ENCODE measurements around the gene ARL14.

ARL14 gene

GRCh38 chr3:160675566-160676124 lies 1.3 kb upstream of the ARL14 start:
- peaks cover 22% of the 10 kb centered on the region for H3K4me1 ChIP-seq (ENCODE audit: control insufficient read depth, insufficient read depth, low read length)
- H3K4me3 ChIP-seq (ENCODE audit: low read depth, low read length) = no peak overlapping the region
- H3K27me3 ChIP-seq (ENCODE audit: control insufficient read depth, insufficient read depth, low read length) = no peaks in the 10 kb centered on the region
- no peak overlapping the region for H3K9ac ChIP-seq (ENCODE audit: low read depth, low read length)
- H3K27ac ChIP-seq (ENCODE audit: low read depth, low read length) = no peak overlapping the region
- no peaks in the 10 kb centered on the region for H3K36me3 ChIP-seq (ENCODE audit: control insufficient read depth, insufficient read depth, low read length)
- H3K9me3 ChIP-seq (ENCODE audit: control insufficient read depth, insufficient read depth, low read length) = no peaks in the 10 kb centered on the region

GRCh38 chr3:160677459-160677881 lies 510 bp downstream of the ARL14 start:
- no peaks in the 10 kb centered on the region for H3K9me3 ChIP-seq (ENCODE audit: control insufficient read depth, insufficient read depth, low read length)
- no peak overlapping the region; the same call in 1 of the 2 replicates for H3K9ac ChIP-seq (ENCODE audit: low read depth, low read length)
- peaks cover 22% of the 10 kb centered on the region for H3K4me1 ChIP-seq (ENCODE audit: control insufficient read depth, insufficient read depth, low read length)
- H3K4me3 ChIP-seq (ENCODE audit: low read depth, low read length) = no peak overlapping the region
- H3K27ac ChIP-seq (ENCODE audit: low read depth, low read length) = peak overlapping the region; percentile 75
- H3K27me3 ChIP-seq (ENCODE audit: control insufficient read depth, insufficient read depth, low read length) = no peaks in the 10 kb centered on the region
- no peaks in the 10 kb centered on the region for H3K36me3 ChIP-seq (ENCODE audit: control insufficient read depth, insufficient read depth, low read length)

GRCh38 chr3:160678292-160678842 lies 1.4 kb downstream of the ARL14 start:
- Histone ChIP-seq H3K9ac (ENCODE audit: low read depth, low read length) (no peak overlapping the region), H3K27ac (ENCODE audit: low read depth, low read length) (no peak overlapping the region), H3K9me3 (ENCODE audit: control insufficient read depth, insufficient read depth, low read length) (no peaks in the 10 kb centered on the region), H3K4me1 (ENCODE audit: control insufficient read depth, insufficient read depth, low read length) (peaks cover 22% of the 10 kb centered on the region), H3K36me3 (ENCODE audit: control insufficient read depth, insufficient read depth, low read length) (no peaks in the 10 kb centered on the region), H3K4me3 (ENCODE audit: low read depth, low read length) (no peak overlapping the region), H3K27me3 (ENCODE audit: control insufficient read depth, insufficient read depth, low read length) (no peaks in the 10 kb centered on the region)

DNA sequence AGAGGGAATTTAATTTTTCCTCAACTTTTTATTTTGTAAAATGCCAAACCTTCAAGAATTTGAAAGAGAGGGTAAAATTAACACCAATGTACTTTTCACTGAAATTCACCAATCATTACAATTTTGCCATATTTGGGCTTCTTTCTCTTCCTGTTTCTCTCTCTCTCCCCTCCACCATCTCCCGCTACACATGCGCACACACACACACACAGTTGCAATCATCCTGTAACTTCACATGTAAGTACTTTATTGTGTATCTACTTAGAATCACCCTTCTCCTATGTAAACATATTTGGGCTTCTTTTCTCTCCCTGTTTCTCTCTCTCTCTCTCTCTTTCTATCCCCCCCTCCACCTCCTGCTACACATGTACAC lies 7.4 kb downstream of the ARL14 start:
- Histone ChIP-seq H3K36me3 (ENCODE audit: control insufficient read depth, insufficient read depth, low read length) (no peaks in the 10 kb centered on the region), H3K4me1 (ENCODE audit: control insufficient read depth, insufficient read depth, low read length) (0 out of 2 replicates have a peak, but pooled peaks cover under 1% of the 10 kb centered on the region), H3K27me3 (ENCODE audit: control insufficient read depth, insufficient read depth, low read length) (no peaks in the 10 kb centered on the region), H3K4me3 (ENCODE audit: low read depth, low read length) (no peak overlapping the region), H3K9ac (ENCODE audit: low read depth, low read length) (no peak overlapping the region), H3K9me3 (ENCODE audit: control insufficient read depth, insufficient read depth, low read length) (no peaks in the 10 kb centered on the region), H3K27ac (ENCODE audit: low read depth, low read length) (no peak overlapping the region)

GRCh38 chr3:160685144-160685766 lies 8.3 kb downstream of the ARL14 start:
- no peaks in the 10 kb centered on the region for H3K9me3 ChIP-seq (ENCODE audit: control insufficient read depth, insufficient read depth, low read length)
- H3K36me3 ChIP-seq (ENCODE audit: control insufficient read depth, insufficient read depth, low read length) = no peaks in the 10 kb centered on the region
- no peak overlapping the region for H3K4me3 ChIP-seq (ENCODE audit: low read depth, low read length)
- H3K27me3 ChIP-seq (ENCODE audit: control insufficient read depth, insufficient read depth, low read length) = no peaks in the 10 kb centered on the region
- no peak overlapping the region for H3K27ac ChIP-seq (ENCODE audit: low read depth, low read length)
- no peaks in the 10 kb centered on the region for H3K4me1 ChIP-seq (ENCODE audit: control insufficient read depth, insufficient read depth, low read length)
- no peak overlapping the region for H3K9ac ChIP-seq (ENCODE audit: low read depth, low read length)

GRCh38 chr3:160686955-160687535 lies 10.1 kb downstream of the ARL14 start:
- no peaks in the 10 kb centered on the region for H3K9me3 ChIP-seq (ENCODE audit: control insufficient read depth, insufficient read depth, low read length)
- H3K4me3 ChIP-seq (ENCODE audit: low read depth, low read length) = no peak overlapping the region
- no peaks in the 10 kb centered on the region for H3K27me3 ChIP-seq (ENCODE audit: control insufficient read depth, insufficient read depth, low read length)
- H3K9ac ChIP-seq (ENCODE audit: low read depth, low read length) = no peak overlapping the region
- H3K27ac ChIP-seq (ENCODE audit: low read depth, low read length) = no peak overlapping the region
- no peaks in the 10 kb centered on the region for H3K36me3 ChIP-seq (ENCODE audit: control insufficient read depth, insufficient read depth, low read length)
- H3K4me1 ChIP-seq (ENCODE audit: control insufficient read depth, insufficient read depth, low read length) = no peaks in the 10 kb centered on the region

DNA sequence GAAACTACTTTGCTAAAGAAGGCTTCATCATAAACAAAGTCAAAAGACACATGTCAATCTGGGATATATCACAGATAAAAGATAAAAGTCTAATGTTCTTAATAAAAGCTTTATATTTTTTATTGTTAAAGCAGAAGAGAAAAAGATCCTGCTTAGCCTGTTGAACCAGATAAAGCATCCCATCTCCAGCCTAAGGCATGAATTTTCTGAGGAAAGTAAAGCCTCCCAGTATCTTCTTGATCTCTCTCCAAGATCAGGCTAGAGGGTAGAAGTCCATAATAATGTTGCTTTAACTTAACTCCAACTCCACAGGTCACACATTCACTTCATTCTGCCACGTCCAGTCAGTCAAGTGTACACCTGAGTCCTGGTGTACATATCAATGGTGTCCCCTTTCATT lies 14.2 kb downstream of the ARL14 start:
- H3K36me3 ChIP-seq (ENCODE audit: control insufficient read depth, insufficient read depth, low read length) = no peaks in the 10 kb centered on the region
- no peak overlapping the region for H3K4me3 ChIP-seq (ENCODE audit: low read depth, low read length)
- H3K9me3 ChIP-seq (ENCODE audit: control insufficient read depth, insufficient read depth, low read length) = no peaks in the 10 kb centered on the region
- H3K27ac ChIP-seq (ENCODE audit: low read depth, low read length) = no peak overlapping the region
- no peaks in the 10 kb centered on the region for H3K4me1 ChIP-seq (ENCODE audit: control insufficient read depth, insufficient read depth, low read length)
- no peak overlapping the region for H3K9ac ChIP-seq (ENCODE audit: low read depth, low read length)
- H3K27me3 ChIP-seq (ENCODE audit: control insufficient read depth, insufficient read depth, low read length) = no peaks in the 10 kb centered on the region

GRCh38 chr3:160691962-160692361 lies 15.0 kb downstream of the ARL14 start:
- Histone ChIP-seq H3K9ac (ENCODE audit: low read depth, low read length) (no peak overlapping the region), H3K4me3 (ENCODE audit: low read depth, low read length) (no peak overlapping the region), H3K4me1 (ENCODE audit: control insufficient read depth, insufficient read depth, low read length) (no peaks in the 10 kb centered on the region), H3K27me3 (ENCODE audit: control insufficient read depth, insufficient read depth, low read length) (no peaks in the 10 kb centered on the region), H3K9me3 (ENCODE audit: control insufficient read depth, insufficient read depth, low read length) (no peaks in the 10 kb centered on the region), H3K27ac (ENCODE audit: low read depth, low read length) (no peak overlapping the region), H3K36me3 (ENCODE audit: control insufficient read depth, insufficient read depth, low read length) (no peaks in the 10 kb centered on the region)

DNA sequence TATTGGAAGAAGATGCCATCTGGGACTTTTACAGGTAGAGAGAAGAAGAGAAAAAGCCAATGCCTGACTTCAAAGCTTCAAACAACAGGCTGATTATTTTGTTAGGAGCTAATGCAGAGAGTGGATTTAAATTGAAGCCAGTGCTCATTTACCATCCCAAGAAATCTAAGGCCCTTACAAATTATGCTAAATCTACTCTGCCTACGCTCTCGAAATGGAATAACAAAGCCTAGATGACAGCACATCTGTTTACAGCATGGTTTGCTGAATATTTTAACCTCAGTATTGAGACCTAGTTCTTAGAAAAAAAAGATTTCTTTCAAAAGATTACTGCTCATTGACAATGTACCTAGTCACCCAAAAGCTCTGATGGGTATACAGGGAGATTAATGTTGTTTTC lies 16.2 kb downstream of the ARL14 start:
- H3K27me3 ChIP-seq (ENCODE audit: control insufficient read depth, insufficient read depth, low read length) = no peaks in the 10 kb centered on the region
- H3K4me3 ChIP-seq (ENCODE audit: low read depth, low read length) = no peak overlapping the region
- no peaks in the 10 kb centered on the region for H3K4me1 ChIP-seq (ENCODE audit: control insufficient read depth, insufficient read depth, low read length)
- no peak overlapping the region for H3K9ac ChIP-seq (ENCODE audit: low read depth, low read length)
- no peaks in the 10 kb centered on the region for H3K36me3 ChIP-seq (ENCODE audit: control insufficient read depth, insufficient read depth, low read length)
- no peaks in the 10 kb centered on the region for H3K9me3 ChIP-seq (ENCODE audit: control insufficient read depth, insufficient read depth, low read length)
- no peak overlapping the region for H3K27ac ChIP-seq (ENCODE audit: low read depth, low read length)

GRCh38 chr3:160694345-160694744 lies 17.4 kb downstream of the ARL14 start:
- no peaks in the 10 kb centered on the region for H3K36me3 ChIP-seq (ENCODE audit: control insufficient read depth, insufficient read depth, low read length)
- no peaks in the 10 kb centered on the region for H3K27me3 ChIP-seq (ENCODE audit: control insufficient read depth, insufficient read depth, low read length)
- H3K4me1 ChIP-seq (ENCODE audit: control insufficient read depth, insufficient read depth, low read length) = no peaks in the 10 kb centered on the region
- H3K4me3 ChIP-seq (ENCODE audit: low read depth, low read length) = no peak overlapping the region
- no peaks in the 10 kb centered on the region for H3K9me3 ChIP-seq (ENCODE audit: control insufficient read depth, insufficient read depth, low read length)
- H3K27ac ChIP-seq (ENCODE audit: low read depth, low read length) = no peak overlapping the region
- no peak overlapping the region for H3K9ac ChIP-seq (ENCODE audit: low read depth, low read length)

DNA sequence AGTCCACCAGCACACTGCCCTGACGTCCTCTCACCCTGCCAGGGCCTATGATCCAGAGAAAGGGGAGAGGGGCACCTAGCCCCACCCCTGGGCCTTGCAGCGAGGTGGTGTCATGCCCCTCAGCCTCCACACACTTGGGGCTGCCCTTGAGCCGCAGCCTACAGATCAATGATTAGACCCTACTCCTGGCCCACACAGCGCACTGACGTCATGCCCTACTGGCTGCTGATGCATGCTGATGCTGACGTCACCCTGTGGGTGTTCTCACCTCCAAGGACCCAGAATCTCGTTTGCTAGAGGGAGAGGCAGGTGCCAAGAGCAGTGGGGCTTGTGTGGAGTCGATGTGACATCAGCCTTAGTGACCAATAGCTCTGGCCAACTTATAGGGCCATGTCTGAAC lies 18.0 kb downstream of the ARL14 start:
- Histone ChIP-seq H3K4me1 (ENCODE audit: control insufficient read depth, insufficient read depth, low read length) (no peaks in the 10 kb centered on the region), H3K27me3 (ENCODE audit: control insufficient read depth, insufficient read depth, low read length) (no peaks in the 10 kb centered on the region), H3K4me3 (ENCODE audit: low read depth, low read length) (no peak overlapping the region), H3K27ac (ENCODE audit: low read depth, low read length) (no peak overlapping the region), H3K9ac (ENCODE audit: low read depth, low read length) (no peak overlapping the region), H3K36me3 (ENCODE audit: control insufficient read depth, insufficient read depth, low read length) (no peaks in the 10 kb centered on the region), H3K9me3 (ENCODE audit: control insufficient read depth, insufficient read depth, low read length) (no peaks in the 10 kb centered on the region)
